AML-193 (cell line): ENCODE results near the gene PATJ.
"Not testable (repeated sequence)": the region's sequence is repeated elsewhere in the genome, so short reads cannot be mapped to it uniquely, and the experiment has no call there.

Source experiments
- DNase-seq, 2 experiments: peaks; one replicate each; lab custom pipeline; 2025; lab: John Stamatoyannopoulos, UW

PATJ gene

DNA sequence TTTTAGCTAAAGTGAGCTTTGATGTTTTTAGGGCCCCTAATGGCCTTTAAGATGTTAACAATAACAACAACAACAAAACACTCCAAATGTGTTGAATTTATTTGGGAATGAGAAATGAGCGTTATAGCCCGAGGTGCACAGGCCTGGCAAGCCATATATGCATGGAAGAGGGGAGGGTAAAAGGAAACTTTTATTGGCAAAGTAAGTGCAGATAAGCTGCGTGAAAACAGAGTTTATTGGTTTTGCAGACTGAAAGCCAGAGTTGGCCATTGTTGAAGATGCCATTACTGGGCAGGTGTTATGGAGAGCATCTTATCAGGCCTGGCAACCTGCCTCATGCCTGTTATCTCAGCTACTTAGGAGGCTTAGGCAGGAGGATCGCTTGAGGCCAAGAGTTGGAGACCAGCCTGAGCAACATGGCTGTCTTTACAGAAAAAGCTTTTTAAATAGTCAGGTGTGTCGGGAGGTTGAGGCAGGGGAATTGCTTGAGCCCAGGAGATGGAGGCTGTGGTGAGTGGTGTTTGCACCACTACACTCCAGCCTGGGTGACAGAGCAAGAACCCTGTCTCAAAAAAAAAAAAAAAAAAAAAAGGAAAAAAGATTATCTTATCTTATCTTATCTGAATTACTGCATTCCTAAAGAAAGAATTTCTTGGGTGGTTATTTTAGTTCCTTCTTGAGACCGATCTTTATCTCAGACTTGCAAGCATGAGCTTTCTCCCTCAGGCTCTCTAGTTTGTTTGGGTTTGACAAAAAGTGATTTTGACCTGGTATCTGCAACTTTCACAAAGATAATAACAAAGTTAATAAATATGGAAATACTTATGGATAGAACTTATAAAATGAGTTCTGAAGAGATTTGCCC, 1.7 kb downstream of the PATJ start:
- no peak for DNase-seq

DNA sequence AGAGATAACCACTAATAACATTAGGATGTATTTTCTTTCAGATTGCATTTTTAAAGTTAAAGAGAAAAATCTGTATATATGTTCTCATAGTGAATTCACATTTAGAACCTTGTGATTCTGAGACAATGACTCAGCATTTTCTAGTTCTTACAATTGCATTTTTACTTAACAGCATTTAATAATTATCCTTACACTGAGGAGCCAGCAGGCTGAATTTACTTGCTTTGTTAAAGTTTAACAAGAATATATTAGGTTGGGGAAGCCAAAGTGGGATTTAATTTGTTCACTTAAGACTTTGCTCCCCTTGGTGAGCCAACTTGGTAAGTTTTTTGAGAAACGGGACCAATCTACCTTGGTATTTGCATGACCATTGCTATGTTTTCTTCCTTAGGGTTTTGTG, 4.5 kb downstream of the PATJ start:
- no peak for DNase-seq

DNA sequence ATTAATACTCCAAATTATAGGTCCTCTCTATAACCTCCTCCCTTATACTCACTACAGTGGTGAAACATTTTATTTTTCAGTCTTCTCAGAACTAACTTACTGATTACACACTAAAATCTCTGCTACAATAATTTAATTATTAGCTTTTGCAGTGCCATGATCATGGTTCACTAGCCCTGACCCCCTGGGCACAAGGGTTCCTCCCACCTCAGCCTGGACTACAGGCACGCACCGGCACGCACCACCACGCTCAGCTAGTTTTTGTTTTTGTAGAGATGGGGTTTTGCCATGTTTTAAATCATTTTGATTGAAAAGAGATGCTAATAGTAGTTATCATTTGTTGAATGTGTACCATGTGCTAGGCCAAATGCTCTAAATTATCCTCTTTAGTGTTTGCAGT, 6.3 kb downstream of the PATJ start:
- DNase-seq = no peak

DNA sequence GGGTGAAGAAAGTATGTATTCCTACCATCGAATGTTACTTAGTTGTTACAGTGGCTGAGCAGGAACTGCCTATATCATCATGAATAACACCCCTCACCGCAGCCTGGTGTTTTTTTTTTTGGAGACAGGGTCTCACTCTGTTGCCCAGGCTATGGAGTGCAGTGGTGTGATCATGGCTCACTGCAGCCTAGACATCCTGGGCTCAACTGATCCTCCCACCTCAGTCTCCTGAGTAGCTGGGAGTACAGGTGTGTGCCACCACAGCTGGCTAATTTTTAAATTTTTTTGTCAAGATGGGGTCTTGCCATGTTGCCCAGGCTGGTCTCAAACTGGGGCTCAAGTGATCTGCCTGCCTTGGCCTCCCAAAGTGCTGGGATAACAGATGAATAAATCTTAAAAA, 7.3 kb downstream of the PATJ start:
- no peak for DNase-seq

DNA sequence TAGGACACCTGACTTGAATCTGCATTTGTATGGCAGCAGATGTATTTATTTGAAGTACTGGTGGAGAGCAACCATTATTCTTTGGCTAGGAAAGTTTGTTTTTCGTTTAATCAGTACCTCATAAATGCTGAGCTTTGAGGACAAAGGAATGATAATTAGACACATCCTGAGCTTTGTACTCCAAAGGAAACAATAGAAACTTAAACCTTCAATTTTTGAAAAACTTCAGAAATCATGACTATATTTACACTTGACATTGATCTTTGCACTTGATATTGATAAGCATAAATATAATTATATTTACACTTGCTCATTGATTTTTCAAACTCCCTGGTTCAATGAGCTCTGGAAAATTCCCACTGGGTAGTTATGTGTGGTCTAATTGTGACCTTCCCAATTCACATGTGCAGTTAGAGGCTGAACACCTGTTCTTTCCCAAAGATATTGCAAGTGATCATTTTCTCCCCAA, 10.7 kb downstream of the PATJ start:
- no peak for DNase-seq

DNA sequence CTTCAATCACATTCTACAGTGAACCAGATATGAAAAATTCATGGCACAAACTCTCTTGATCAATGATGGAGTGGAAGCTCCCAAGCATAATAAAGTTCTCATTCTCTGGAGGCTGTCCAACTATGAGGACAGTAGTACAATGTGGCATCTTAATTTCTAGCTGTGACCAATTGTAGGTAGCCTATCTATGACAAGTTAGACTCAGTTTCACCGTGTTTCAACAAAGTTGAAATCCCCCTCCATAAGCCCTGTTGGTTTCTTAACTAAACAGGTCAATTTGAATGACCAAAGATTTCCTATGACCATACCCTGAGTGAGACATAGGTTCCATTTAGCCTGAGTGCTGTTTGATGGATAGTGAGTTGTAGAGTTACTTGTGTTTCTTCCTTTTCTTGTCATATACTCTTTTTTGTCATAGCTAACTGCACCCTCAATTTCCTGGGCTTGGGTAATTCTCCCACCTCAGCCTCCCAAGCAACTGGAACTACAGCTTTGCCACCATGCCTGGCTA, 11.8 kb downstream of the PATJ start:
- DNase-seq = no peak

DNA sequence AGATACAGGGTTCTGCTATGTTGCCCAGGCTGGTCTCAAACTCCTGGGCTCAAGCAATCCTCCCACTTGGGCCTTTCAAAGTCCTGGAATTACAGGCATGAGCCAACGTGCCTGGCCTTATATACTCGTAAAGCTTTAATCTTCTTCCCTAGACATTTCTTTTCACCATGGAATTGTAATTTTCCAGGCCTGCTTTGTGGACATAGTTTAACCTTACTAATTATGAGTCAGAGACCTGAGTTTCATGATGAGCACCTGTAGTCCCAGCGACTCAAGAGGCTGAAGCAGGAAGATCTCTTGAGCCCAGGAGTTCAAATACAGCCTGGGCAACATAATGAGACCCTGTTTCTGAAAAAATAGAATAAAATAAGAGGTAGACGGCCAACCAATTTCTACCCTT, 12.3 kb downstream of the PATJ start:
- DNase-seq = no peak

DNA sequence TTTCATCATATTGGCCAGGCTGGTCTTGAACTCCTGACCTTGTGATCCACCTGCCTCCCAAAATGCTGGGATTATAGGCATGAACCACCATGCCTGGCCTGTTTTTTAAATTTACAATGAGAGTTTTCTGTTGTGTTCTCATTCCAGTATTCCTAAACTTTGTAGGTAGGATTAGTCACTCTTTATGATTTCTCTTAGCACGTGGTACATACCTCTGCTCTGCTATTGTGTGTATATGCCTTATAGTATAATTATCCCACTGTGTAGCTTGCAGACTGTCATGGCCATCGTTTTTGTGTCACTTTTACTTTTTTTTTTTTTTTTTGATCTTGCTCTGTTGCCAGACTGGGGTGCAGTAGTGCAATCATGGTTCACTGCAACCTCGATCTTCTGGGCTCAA, 14.5 kb downstream of the PATJ start:
- DNase-seq = no peak

DNA sequence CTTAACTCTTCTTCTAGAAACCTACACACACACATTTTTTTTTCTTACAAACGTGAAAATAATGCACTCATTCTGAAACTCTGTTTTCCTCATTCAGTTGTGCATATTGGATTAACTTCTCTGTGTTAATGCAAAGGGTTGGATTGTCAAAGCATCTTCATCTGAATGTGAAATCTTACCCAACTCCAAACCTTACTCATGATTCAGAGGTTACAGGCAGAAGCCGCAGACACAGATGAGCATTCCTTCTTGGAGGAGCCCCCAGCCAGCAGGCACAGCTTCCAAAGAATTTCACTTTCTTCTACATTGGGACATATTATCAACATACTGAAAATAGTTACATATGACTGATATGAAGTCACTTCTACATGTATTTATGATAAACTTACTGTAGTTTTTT, 15.7 kb downstream of the PATJ start:
- DNase-seq = no peak

DNA sequence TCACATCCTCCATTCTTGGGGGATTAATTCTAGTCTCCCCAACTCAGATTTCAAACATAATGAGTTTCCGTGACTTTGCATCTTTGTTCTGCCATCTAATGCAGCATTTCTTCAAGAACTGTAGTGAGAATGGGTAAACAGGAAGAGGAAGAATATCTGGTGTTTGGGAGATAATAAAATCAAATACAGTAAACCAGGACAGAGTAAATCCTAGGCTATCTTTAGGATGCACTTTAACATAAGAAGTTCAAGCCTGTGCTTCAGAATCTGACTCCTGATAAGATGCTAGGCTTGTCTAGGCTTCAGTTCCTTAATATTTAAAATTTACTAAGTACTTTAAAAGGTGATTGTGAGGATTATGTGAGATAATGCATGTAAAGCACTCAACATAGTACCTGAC, 27.9 kb downstream of the PATJ start:
- no peak for DNase-seq

DNA sequence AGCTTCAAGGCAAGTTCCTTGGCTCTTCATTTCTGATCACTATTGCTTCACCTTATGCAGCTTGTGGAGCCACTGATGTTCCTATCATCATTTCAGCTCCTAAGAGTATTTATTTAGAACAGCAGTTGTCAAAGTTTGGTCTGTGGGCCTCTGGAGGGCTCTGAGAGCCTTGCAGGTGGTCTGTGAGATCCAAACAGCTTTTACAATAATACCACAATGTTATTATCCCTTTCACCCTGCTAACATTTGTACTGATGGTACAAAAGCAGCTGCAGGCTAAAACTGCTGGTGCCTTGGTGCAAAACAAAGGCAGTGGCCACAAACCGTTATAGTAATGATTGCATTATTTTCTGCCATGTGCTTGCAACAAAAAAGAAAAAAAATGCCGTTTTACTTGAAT, 33.8 kb downstream of the PATJ start:
- DNase-seq = no peak

DNA sequence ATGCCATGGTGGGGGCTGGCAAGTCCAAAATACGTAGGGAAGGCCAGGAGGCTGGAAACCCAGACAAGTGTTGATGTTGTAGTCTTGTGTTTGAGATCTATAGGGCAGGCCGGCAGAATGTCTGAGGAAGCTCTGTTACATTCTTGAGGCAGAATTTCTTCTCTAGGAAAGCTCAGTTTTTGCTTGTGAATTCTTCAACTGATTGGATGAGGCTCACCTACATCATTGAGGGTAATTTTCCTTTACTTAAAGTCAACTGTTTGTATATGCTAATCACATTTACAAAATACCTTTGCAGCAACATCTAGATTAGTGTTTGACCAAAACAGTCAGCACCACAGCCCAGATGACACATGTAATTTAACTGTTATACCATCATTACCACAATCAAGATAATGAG, 37.0 kb downstream of the PATJ start:
- DNase-seq = no peak

DNA sequence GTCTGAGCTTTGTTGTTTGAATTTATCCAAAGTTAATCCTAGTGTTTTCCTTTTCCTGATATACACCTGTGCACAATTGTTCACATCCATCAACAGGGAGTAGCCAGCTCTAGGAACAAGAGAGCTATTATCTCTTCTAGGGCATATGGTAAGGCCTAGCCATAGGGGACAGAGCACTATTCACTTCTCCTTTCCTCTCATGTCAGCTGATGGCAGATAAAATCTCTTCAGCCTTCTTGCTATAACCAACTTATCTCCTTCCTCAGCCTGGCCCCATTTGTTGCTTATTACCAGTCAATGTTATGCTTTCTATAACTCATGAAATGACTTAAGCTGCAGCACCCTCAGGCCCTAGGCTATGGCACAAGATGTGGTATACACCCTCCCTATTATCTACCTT, 38.9 kb downstream of the PATJ start:
- no peak for DNase-seq

DNA sequence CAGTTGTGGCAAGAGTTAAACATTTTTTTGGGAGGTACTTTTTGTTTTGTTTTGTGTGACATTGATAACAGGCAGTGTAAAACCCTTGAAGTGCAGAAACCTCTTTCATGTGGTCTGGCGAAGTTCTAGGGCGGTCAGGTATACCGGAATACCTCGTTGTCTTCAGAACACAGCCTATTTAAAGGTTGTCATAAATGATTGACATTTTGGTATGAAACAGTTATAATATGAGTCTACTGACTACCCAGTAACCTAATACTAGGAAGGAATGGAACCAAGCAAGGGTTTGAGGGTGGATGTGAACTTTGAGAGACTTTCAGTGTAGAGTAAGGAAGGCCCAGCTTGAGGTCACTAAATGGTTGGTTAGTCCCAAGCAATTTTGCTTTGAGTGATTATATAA, 40.5 kb downstream of the PATJ start:
- no peak for DNase-seq

DNA sequence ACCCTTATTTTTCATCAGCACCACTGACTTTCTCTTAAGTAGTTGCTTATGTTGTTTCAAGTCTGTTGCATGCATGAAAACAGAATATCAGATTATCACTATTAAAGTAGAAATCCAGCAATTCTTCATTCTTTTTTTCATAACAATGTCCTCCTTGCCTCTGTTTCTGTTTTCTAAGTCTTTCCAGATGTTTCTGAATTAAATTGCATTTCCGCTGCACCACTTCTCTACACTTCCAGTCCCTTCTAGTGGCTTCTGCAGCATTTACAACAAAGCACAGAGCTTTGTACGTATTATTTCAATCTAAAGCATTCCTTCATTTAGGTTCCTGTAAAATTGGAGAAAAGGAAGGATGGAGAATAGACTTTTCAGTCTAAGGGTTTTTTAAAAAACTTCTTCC, 42.4 kb downstream of the PATJ start:
- no peak for DNase-seq

DNA sequence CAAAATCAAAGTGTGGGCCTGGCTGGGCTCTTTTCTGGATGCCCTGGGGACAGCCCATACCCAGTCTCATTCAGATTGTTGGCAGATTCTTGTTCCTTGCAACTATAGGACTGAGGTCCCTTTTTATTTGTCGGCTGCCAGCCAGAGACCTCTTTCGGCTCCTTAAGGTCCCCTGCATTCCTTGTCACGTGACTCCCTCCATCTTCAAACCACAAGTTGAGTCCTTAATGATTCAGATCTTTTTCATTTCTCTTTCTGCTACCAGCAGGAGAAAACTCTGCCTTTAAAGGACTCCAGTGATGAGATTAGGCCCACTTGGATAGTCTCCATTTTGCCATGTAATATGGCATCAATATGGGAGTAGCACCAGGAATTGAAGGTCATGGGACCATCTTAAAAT, 48.6 kb downstream of the PATJ start:
- no peak for DNase-seq

DNA sequence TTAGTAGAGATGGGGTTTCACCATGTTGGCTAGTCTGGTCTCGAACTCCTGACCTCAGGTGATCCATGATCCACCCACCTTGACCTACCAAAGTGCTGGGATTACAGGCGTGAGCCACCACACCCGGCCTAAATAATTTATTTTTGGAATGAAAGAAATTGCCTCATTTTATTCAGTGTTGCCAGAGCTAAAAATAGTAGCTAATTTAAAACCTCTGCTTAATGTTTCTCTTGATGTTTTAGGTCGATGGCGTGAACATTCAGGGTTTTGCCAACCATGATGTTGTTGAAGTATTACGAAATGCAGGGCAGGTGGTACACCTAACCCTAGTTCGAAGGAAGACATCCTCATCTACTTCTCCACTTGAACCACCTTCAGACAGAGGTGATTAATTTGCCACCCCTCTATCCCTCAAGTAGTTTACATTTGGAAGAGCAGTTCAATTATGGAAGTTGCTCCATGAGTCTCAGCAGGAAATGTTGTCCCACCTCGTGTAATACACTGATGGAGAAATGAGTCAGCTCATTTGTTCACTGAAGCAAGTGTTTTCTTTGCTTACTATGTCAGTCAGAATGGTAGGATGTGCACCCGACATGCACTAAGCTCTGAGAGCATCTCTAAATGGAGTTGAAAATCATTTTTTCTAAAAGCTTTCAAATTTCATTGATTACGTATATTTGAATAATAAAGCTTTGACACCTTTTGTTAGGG, 54.9 kb downstream of the PATJ start:
- no peak for DNase-seq

DNA sequence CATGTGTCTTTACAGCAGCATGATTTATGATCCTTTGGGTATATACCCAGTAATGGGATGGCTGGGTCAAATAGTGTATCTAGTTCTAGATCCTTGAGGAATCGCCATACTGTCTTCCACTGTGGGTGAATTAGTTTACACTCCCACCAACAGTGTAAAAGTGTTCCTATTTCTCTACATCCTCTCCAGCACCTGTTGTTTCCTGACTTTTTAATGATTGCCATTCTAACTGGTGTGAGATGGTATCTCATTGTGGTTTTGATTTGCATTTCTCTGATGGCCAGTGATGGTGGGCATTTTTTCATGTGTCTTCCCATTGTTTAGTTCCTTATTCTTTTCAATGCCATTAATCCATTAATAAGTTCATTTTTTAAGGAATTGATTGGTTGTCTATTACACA, 58.8 kb downstream of the PATJ start:
- DNase-seq = not testable (repeated sequence)

DNA sequence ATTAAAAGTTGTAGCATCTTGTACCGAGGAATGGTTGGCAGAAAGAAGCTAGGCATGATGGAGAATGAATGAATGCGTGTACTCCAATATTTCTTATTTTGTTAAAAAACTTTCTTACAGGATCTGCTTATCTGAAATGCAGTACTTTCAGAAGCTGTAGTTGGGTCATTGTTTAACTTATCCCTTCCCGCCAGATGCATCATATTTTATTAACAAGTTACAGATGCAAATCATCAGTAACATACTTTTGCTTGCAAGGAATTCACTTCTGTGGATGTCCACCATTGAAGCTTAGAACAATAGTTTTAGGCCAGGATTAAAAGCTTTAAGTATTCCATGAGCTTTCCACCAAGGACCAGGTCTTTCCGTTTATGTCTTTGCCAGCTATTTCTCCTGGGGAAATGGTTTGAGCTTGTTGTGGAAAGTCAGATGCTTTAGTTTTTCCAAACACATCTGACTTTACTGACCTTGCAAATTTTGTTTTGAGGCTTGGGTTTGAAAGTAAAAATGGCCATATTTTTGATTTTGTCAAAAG, 65.4 kb downstream of the PATJ start:
- no peak for DNase-seq

DNA sequence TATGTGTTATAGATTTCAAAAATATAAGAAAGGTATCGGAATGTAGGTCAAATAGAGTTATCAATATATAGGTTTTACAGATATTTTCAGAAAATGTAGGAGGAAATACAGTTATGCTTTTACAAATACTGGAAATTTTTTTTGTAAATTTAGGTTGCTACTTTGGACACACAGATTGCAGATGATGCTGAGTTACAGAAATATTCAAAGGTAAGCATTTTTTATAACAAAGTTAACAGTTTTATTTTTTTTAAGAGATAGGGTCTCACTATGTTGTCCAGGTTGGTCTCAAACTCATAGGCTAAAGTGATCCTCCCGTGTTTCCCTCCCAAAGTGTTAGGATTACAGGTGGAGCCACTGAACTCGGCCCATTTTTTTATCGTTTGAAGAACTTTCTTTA, 66.0 kb downstream of the PATJ start:
- DNase-seq = no peak

DNA sequence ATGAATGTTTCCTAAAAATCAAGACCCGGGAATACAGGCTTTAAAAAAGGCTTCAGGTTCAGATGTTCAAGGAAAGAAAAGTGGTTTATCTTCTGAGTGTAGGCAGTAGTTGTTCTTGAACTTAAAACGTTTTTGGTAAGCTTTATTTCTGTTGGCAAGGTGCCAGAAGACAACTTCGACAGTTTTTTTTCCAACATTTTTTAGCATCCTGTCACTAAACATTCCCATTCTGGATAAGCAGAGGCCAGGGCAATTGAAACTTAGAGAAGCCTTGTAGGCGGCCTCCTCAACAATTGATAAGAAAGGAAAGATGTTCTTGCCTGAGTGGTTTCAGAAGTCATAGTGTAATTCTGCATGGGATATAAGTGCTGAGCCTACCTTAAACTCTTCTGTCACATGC, 66.7 kb downstream of the PATJ start:
- DNase-seq = no peak

DNA sequence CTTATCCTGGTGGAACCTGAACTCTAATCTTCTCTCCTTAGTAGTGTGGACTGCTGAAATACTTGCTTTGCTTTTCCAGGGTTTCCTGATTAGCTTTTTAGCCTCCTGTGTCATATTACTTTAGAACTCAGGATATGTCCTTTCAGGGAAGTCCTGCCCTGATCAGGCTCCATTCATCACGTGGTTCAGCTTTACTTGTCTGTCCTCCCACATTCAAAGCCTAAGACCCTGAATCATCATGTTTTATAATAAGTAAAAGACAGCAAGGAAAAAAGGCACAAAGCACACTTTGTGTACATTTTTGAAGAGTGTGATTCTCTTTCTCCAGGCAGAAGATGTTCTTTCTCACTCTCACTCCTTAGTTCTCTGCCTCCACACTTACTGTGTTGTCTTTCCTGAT, 70.6 kb downstream of the PATJ start:
- no peak for DNase-seq

DNA sequence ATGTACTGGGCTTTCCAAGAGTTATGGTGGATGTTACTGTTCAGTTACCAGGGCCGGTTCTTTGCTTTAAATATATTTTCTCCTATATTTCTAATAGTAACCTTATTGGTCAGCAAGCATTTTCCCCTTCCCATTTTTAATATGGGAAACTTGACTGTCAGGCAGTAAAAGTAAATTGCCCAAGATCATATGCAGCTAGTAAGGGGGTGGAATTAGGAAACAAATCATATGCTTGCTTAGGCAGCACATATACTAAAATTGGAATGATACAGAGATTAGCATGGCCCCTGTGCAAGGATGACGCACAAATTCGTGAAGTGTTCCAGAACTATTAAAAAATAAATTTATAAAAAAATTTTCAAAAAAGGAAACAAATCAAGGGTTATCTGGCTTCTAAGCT, 73.9 kb downstream of the PATJ start:
- DNase-seq = no peak
